OCI-LY1 (cell line): ENCODE results near the gene GALNTL6.

Experiments
- H2AFZ ChIP-seq: fragments of 200-600 bp; sonication (generic), shearing (Covaris generic); 2 replicates; pipeline ENCODE4 v1.6.0; 2014; ENCODE audit warnings: antibody characterized with exemption, mild to moderate bottlenecking, low read length
- H3F3A ChIP-seq: fragments of 200-600 bp; sonication (generic), shearing (Covaris generic); 2 replicates; pipeline ENCODE4 v1.6.0; 2014; ENCODE audit warnings: mild to moderate bottlenecking, antibody characterized with exemption, low read length, moderate library complexity; ENCODE audit not compliant: insufficient read depth
- H3K27ac ChIP-seq: fragments of 200-600 bp; sonication (generic); 2 replicates; pipeline ENCODE4 v1.5.1; 2014; ENCODE audit warnings: low read length, mixed run types, mild to moderate bottlenecking, low read depth; ENCODE audit not compliant: poor library complexity, severe bottlenecking
- H3K27me3 ChIP-seq: fragments of 200-600 bp; sonication (generic); 2 replicates; pipeline ENCODE4 v1.6.0; 2014; ENCODE audit warnings: antibody characterized with exemption, mild to moderate bottlenecking, low read length, moderate library complexity; ENCODE audit not compliant: insufficient read depth
- H3K36me3 ChIP-seq: fragments of 200-600 bp; sonication (generic); 2 replicates; pipeline ENCODE4 v1.6.1; 2014; ENCODE audit warnings: mild to moderate bottlenecking, antibody characterized with exemption, low read length, moderate library complexity, mixed read lengths; ENCODE audit not compliant: insufficient read depth
- H3K4me1 ChIP-seq: fragments of 200-600 bp; sonication (generic); 2 replicates; pipeline ENCODE4 v1.5.1; 2014; ENCODE audit warnings: mild to moderate bottlenecking, low read length, moderate library complexity; ENCODE audit not compliant: insufficient read depth, severe bottlenecking
- H3K4me2 ChIP-seq: fragments of 200-600 bp; sonication (generic), shearing (Covaris generic); 2 replicates; pipeline ENCODE4 v1.6.1; 2014; ENCODE audit warnings: low read length
- H3K4me3 ChIP-seq: fragments of 200-600 bp; sonication (generic); 2 replicates; pipeline ENCODE4 v1.5.1; 2014; ENCODE audit warnings: low read length, low read depth, mild to moderate bottlenecking, mixed read lengths; ENCODE audit not compliant: poor library complexity, severe bottlenecking
- H3K79me2 ChIP-seq: fragments of 200-600 bp; shearing (Covaris generic); 2 replicates; pipeline ENCODE4 v1.6.1; 2016; ENCODE audit warnings: mixed run types, low read length, mixed read lengths; ENCODE audit not compliant: insufficient read depth
- H3K9ac ChIP-seq: fragments of 200-600 bp; sonication (generic), shearing (Covaris generic); 2 replicates; pipeline ENCODE4 v1.6.1; 2014; ENCODE audit warnings: mild to moderate bottlenecking, low read length, mixed read lengths
- H3K9me2 ChIP-seq: fragments of 200-600 bp; sonication (generic), shearing (Covaris generic); 2 replicates; pipeline ENCODE4 v1.6.1; 2014; ENCODE audit warnings: low read depth, mild to moderate bottlenecking, low read length, mixed read lengths
- H3K9me3 ChIP-seq: fragments of 200-600 bp; shearing (Covaris generic); 2 replicates; pipeline ENCODE4 v1.6.1; 2014; ENCODE audit warnings: low read length, mixed read lengths
- H4K20me1 ChIP-seq: fragments of 200-600 bp; sonication (generic), shearing (Covaris generic); 2 replicates; pipeline ENCODE4 v1.6.0; 2016; ENCODE audit warnings: mild to moderate bottlenecking, low read length; ENCODE audit not compliant: insufficient read depth
- CTCF ChIP-seq: fragments of 200-600 bp; sonication (generic), shearing (Covaris generic); IDR thresholded peaks from 2 replicates; pipeline ENCODE4 v1.5.1; 2017; ENCODE audit warnings: mild to moderate bottlenecking, antibody characterized with exemption, low read length, moderate library complexity, mixed read lengths
- EZH2 ChIP-seq: fragments of 200-600 bp; sonication (generic), shearing (Covaris generic); IDR thresholded peaks from 2 replicates; pipeline ENCODE4 v1.8.0; 2017; ENCODE audit warnings: borderline replicate concordance, mixed run types, mild to moderate bottlenecking, antibody characterized with exemption, low read length, moderate library complexity, mixed read lengths

GALNTL6 gene

GRCh38 chr4:171834640-171835039 lies 21.4 kb downstream of the GALNTL6 start:
- Histone ChIP-seq H3K4me3 (no peak overlapping the region), H3K9ac (no peak overlapping the region), H3K9me3 (no peaks in the 10 kb centered on the region), H3K27ac (no peak overlapping the region), H4K20me1 (no peaks in the 10 kb centered on the region), H3K4me2 (no peak overlapping the region), H3K4me1 (peaks cover 6% of the 10 kb centered on the region), H2AFZ (no peak overlapping the region), H3K79me2 (no peaks in the 10 kb centered on the region), H3K36me3 (no peaks in the 10 kb centered on the region), H3K27me3 (no peaks in the 10 kb centered on the region), H3K9me2 (no peaks in the 10 kb centered on the region), H3F3A (no peaks in the 10 kb centered on the region)
- no peak for TF ChIP-seq CTCF
- no peak for TF ChIP-seq EZH2

GRCh38 chr4:171843456-171843855 lies 30.3 kb downstream of the GALNTL6 start:
- H3K4me3 ChIP-seq, result no peak overlapping the region
- H2AFZ ChIP-seq, result no peak overlapping the region
- H3K27me3 ChIP-seq, result no peaks in the 10 kb centered on the region
- H3K36me3 ChIP-seq, result no peaks in the 10 kb centered on the region
- H4K20me1 ChIP-seq, result no peaks in the 10 kb centered on the region
- no peak overlapping the region for H3K9ac ChIP-seq
- H3K4me2 ChIP-seq, result no peak overlapping the region
- TF ChIP-seq EZH2, result no peak
- no peaks in the 10 kb centered on the region for H3K79me2 ChIP-seq
- H3K4me1 ChIP-seq, result no peaks in the 10 kb centered on the region
- H3K9me2 ChIP-seq, result no peaks in the 10 kb centered on the region
- no peak overlapping the region for H3K27ac ChIP-seq
- no peaks in the 10 kb centered on the region for H3K9me3 ChIP-seq
- no peaks in the 10 kb centered on the region for H3F3A ChIP-seq

- no peaks in the 10 kb centered on the region for H3K9me3 ChIP-seq
- no peaks in the 10 kb centered on the region for H4K20me1 ChIP-seq
- no peak overlapping the region for H3K4me3 ChIP-seq
- H3F3A ChIP-seq, result no peaks in the 10 kb centered on the region
- H3K27me3 ChIP-seq, result no peaks in the 10 kb centered on the region
- H3K79me2 ChIP-seq, result no peaks in the 10 kb centered on the region
- TF ChIP-seq CTCF (peak; percentile 81), EZH2 (no peak)
- no peak overlapping the region for H3K4me2 ChIP-seq
- no peak overlapping the region for H2AFZ ChIP-seq
- H3K27ac ChIP-seq, result no peak overlapping the region
- no peaks in the 10 kb centered on the region for H3K36me3 ChIP-seq
- H3K4me1 ChIP-seq, result peaks cover 12% of the 10 kb centered on the region
- H3K9me2 ChIP-seq, result no peaks in the 10 kb centered on the region
- H3K9ac ChIP-seq, result no peak overlapping the region
Measured at GRCh38 chr4:171846232-171846631, 33.0 kb downstream of the GALNTL6 start.

GRCh38 chr4:171846893-171847292 lies 33.7 kb downstream of the GALNTL6 start:
- no peak overlapping the region for H3K27ac ChIP-seq
- no peak overlapping the region for H3K9ac ChIP-seq

More at GRCh38 chr4:171846893-171847292, 33.7 kb downstream of the GALNTL6 start:
- Histone ChIP-seq H4K20me1 (no peaks in the 10 kb centered on the region), H3K9me2 (no peaks in the 10 kb centered on the region), H3K27me3 (no peaks in the 10 kb centered on the region), H2AFZ (no peak overlapping the region), H3K79me2 (no peaks in the 10 kb centered on the region), H3K36me3 (no peaks in the 10 kb centered on the region), H3K4me3 (no peak overlapping the region), H3K4me1 (peaks cover 18% of the 10 kb centered on the region), H3K9me3 (no peaks in the 10 kb centered on the region), H3K4me2 (no peak overlapping the region), H3F3A (no peaks in the 10 kb centered on the region)
- TF ChIP-seq CTCF, result no peak
- TF ChIP-seq EZH2, result no peak
